ENCODE measurements around the gene PNO1.
"Not testable (repeated sequence)": the region's sequence is repeated elsewhere in the genome, so short reads cannot be mapped to it uniquely, and the experiment has no call there.

The PNO1 gene

DNA sequence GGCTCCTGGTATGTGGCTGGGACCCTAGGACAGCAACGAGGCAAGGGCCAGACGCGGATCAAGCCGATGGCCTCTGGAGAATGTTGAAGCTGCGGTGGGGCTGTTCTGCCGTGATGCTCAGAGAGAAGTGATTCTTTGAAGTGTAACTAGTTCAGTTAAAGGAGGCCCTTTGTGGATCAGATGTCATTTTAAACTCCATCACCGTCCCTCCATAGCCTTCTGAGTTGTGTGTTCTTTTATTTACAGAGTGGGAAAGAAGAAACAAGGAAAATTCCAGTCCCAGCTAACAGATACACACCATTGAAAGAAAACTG, 403 bp downstream of the PNO1 start:
- no peak for DNase-seq

DNA sequence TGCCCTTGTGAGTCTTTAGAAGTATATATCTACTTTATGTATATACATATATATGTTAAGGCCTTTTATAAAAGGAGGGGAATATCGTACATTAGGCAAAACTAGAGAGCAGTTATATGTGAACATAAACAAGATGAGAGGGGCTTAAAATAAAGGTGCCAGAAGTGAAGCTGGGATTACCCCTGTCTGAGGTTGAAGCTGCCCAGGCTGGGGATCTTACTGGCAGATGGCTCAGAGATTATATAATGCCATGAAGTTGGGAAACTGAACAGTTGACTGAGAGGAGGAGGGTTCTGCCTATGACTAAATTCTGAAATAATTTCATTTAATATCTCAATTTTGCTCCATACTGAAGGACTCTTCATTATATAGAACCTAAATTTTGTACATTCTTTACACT, 6.0 kb downstream of the PNO1 start:
- DNase-seq, result no peak

DNA sequence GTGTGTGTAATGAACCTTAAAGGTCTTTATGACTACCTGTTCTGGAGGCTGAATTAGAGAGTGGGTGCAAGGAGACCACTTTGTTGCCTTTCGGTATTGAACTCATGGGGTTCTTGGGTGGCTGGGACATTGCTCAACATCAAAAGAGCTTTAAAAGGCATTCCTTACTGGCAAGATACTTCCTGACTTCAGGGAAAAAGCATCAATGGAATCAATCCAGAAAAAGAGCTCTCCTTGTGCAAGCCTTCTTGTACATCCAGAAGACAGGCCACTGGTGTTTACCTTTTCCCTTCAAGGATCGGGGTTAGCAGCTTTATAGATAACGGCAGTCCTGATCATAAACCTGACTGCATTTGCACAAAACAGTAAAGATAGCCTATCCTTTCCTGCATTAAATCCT, 9.5 kb downstream of the PNO1 start:
- no peak for DNase-seq

DNA sequence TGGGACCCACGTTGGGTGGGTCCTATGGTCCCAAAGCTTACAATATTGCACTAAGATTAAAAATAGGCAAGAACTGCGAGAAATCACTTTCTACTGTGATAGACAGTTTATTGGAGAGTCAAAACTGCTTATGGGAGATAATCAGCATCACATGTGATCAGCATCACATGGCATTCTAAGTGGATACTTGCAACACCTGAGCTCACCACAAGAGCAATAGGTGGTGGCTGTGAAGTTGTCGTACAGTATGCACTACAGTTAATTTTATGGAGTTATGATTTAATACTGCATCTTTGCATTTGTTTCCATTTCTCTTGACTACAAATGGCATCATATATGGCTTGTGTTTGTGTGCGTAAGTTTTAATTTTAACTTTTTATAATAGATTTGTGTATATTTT, 11.6 kb downstream of the PNO1 start:
- no peak for DNase-seq

DNA sequence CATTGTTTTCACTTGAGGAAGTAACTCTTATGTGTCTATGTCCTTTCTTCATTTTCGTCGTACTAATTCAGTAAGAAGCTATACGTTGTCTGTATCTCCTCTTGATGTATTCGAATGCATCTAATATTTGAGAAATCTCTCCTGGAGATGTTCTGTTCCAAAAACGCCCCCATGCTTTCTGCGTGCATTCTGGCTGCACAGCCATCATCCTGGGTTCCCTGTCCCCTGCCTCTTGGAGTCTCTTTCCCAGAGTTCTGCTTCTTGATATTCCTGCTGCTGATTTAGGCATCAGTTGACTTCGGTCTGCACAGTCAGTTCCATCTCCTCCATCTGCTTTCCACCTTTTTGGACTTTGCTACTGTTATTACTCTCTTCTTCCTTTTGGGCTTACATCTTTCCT, 13.5 kb downstream of the PNO1 start:
- no peak for DNase-seq

DNA sequence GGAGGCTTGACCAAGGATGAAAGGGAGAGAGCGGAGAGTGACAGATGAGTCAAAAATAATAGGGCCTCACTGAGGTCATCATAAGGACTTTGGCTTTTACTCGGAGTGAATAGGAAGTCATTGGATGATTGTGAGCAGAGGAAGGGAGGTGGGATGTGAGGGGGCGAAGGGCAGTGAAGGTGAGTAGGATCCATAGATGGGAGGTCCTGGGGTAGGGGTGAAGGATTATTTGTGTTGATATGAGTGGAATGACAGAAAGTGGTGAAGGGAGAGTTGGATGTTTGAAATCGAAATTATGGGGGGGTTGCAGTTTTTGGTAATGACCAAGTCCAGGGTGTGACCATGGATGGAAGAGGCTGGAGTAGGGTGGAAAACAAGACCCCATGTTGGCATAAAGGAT, 14.0 kb downstream of the PNO1 start:
- no peak for DNase-seq

DNA sequence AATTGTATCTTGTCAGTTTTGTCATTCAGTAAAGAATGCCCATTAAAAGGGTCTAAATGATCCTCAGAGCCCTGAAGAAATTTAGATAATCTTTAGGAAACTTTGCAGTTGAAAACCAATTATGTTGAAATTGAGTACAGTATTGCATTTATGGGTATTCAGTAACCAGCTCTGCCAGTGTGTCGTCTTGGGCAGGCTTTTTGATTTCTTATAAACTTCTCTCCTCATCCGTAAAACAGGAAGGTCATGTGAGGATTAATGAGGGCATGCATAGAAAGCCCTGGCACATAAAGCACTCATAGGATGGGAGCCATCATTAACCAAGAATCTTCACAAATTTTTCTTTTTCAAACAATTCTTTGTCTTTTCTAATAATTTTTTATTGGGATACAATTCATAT, 14.8 kb downstream of the PNO1 start:
- DNase-seq, result no peak

DNA sequence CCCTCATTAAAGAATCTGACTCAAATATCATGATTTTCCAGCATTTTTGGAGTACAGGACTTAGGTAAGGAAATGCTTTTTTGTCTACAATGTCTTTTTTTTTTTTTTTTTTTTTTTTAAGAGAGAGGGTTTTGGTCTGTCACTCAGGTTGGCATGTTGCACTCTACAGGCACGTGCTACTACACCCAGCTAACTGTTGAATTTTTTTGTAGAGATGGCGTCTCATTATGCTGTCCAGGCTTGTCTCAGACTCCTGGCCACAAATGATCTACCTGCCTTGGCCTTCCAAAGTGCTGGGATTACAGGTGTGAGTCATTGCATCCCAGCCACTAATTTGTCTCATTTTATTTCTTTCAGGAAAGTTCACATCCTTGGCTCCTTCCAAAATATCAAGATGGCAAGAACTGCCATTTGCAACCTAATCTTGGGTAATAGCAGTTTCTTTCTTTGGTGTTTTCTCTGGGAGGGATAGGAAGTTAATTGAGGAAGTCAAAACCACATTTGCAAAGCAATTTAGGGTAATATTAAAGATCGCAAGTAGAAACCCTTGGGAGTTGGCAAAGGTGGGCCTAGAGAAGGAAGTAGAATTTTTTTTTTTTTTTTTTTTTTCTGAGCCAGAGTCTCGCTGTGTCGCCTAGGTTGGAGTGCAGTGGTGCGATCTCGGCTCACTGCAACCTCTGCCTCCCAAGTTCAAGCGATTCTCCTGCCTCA, 15.5 kb downstream of the PNO1 start:
- DNase-seq, result no peak

DNA sequence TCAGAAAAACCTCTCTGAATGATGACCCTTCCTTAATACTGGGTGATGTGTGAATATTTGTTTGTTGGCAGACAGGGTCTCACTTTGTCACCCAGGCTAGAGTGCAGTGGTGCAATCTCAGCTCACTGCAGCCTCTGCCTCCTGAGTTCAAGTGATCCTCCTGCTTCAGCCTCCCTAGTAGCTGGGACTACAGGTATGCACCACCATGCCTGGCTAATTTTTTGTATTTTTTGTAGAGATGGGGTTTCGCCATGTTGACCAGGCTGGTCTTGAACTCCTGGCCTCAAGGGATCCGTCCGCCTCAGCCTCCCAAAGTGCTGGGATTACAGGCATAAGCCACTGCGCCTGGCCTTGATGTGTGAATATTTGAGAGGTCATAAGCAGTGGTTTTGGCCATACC, 17.5 kb downstream of the PNO1 start:
- not testable (repeated sequence) for DNase-seq

DNA sequence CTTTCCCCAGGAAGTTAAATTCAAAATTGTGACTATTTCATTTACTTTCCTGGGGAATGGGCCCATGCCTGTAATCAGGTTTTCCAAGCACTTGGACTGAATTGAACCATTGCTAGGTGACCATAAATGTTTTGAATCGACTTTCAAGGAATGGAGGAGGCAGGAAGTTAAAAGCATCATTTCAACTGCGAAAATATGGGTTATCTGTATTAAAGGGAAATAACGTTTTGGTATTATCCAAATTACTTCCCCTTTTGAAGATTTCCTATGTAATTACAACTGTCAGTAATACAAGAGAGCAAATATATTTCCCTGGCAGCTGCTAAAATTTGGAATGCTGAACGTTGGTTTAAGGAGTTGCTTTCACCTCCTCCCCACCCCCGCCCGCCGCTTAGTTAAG, 19.0 kb downstream of the PNO1 start:
- no peak for DNase-seq

DNA sequence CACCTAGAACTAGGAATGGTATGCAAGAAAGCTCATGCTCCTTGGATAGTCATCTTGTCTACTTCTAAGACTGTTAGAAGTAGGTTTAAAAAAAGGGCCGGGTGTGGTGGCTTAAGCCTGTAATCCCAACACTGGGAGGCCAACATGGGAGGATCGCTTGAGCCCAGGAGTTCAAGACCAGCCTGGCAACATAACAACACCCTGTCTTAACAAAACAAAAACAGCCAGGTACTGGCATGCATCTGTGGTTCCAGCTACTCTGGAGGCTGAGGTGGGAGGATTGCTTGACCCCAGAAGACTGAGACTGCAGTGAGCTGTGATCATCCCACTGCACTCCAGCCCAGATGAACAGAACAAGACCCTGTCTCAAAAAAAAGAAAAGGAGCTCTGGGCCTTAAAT, 19.9 kb downstream of the PNO1 start:
- no peak for DNase-seq

DNA sequence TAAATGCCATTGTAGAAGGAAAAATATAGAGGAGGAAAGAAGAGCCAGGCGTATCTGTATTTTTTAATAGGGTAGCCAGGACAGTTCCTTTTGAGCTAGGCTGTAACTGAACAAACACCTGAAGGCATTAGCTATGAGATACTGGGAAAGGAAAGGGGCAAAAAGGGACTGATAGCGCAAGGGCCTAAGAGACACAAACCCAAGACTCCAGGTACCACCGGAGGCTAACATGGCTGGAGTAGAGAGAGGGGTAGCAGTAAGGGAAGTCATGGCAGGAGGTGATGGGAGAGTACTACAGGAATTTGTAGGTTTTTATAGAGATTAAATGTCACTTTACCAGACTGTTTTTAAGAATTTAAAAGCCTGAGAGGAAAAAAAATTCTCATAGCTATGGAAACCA, 20.7 kb downstream of the PNO1 start:
- DNase-seq, result no peak

DNA sequence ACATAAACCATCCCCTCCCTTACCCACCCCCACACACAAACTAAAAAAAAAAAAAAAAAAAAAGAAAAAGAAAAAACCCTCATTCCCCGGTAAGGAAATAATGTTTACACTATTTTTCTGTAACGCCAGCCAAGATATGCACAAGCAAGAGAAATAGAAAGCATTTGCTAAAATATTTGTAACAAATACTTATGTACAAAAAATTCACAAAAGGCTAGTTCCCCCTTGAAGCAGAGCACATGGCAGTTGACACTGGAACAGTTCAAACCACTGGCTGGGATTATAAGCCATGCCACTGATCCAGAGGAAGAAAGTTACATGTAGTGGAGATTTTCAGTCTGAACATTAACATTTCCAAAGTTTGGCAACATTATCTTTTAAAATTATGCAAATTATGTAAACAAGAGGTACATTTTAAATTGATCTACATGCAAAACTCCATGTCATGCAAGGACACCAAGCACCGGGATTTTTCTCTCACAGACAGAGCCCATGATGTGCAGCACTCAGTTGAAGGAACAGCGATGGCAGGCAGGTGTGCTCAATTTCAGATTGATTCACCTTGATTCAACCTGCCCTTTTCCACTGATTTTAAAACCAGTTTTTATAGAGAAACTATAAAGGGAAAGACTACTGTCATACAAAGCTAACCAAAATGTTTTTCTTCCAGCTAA, 21.4 kb downstream of the PNO1 start:
- no peak for DNase-seq

DNA sequence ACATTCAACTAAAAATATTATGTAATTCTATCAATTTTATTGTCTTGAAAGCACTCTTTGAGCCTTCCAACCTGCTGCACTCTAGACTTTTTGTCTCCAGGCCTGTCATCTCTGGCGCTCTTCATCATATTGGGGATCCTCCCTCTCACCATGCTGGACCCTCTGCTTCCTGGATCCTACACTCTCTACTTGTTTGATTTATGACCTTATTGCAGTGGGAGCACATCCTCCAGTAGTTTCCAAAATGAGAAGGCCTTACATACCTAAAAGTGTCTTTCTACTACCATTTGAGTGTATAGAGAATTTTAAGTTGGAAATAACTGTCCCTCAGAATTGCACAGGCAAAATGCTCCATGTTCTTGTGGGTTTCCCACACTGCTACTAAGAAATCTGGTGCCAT, 25.2 kb downstream of the PNO1 start:
- DNase-seq, result no peak

DNA sequence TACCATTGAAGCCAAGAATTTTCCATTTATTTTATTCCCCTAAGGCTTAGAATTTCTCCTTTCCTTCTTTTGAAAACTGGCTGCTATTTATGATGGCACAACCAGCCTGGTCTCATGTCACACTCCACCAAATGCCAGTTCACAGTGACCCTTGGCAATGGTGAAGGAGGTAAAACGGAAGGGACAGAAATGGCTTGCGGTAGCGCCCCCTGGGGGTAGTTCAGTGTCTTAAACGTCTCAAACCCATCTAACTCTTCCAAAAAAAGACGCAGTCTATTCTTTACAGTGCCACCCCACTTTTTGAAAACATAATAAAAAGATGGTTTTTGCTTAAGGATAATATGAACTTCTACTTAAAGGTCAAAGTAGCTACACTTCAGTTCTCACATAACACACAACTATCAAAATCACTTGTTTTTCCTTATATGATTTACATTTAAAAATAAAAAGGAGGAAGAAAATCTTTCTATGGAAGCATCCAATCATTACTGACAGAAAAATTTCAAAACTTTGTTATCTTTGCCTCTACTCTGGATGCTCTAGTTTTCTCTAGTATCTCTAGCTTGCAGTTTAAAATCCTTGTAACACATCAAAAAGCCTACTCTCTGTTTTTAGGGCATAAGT, 28.0 kb downstream of the PNO1 start:
- no peak for DNase-seq

DNA sequence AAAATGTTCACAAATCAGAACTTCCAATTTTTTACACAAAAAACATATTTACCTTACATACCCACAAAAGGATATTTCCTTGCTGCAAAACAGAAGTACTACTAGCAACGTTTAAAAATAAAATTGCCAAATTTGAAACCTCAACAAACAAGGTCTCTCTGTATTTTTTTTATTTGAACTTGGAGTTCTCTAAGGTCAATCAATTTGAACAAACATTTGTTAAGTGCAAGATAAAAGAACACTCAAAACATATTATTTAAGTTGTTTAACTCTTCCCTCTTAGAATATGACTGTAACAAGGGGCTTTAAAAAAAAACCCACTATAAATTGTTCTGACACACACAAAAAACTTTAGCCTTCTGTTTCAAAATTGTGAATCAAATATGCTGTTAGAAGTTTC, 29.6 kb downstream of the PNO1 start:
- DNase-seq, result no peak

DNA sequence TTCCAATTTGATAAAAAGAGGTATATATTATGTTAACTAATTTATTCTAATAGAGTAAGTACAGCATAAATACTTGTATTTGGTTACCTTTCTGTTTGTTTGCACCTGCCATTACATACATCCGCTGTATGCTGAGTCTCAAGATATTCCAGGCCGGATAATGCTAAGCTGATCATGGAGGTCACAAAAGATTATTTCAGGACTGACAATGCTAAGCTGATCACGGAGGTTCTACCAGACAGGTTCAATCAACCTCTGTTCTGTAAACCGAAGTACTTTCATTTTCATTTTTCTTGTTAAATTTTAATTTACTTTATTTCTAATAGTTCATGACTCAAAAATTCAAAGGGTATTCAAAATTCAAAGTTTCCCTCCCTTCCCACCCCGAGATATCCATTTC, 31.1 kb downstream of the PNO1 start:
- no peak for DNase-seq

DNA sequence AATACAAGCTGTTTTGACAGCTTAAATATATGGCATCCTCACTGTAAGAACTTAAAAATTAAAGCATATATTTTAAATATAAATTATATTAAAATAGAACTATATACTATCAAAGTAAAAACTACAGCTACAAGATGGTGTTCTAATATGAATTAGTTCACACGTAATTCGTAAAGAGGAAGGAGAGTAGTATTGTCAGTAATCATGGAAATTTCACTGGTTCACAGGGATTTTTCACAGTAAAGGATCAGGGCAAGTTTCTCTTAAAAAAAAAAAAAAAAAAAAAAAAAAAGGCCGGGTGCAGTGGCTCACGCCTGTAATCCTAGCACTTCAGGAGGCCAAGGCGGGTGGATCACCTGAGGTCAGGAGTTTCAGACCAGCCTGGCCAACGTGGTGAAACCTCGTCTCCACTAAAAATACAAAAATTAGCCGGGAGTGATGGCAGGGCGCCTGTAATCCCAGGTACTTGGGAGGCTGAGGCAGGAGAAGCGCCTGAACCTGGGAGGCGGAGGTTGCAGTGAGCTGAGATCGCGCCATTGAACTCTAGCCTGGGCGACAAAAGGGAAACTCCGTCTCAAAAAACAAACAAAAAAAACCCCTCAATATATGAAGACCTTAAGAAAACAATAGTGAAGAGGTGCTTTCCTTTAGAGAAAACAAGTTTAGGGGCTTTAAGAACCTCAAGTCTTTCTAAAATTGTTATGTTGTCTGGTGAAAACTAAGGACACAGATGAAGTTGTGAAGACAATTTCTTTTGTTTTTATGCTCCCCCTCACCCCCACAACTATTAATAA, 32.5 kb downstream of the PNO1 start:
- DNase-seq, result no peak

DNA sequence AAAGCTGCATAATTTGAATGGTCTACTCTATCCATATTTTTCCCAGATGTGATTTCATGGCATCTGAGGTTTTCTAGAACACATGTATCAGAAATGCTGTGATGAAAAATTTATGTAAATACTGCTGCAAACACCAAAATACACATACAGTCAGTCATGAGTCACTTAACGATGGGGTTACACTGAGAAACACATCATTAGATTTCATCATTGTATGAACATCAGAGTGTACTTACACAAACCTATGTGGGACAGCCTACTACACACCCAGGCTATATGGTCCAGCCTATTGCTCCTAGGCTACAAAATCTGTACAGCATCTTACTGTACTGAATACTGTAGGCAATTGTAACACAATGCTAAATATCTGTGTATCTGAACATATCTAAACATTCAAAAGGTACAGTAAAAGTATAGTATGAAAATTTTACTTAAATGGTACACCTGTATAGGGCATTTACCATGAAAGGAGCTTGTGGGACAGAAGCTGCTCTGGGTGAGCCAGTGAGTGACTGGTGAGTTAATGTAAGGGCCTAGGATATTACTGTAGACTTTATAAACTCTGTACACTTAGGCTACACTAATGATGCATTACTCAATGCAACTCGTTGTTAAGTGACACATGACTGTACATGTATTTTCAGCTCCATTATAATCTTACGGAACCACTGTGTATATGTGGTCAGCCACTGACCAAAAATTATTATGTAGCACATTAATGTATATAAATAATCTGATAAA, 33.5 kb downstream of the PNO1 start:
- no peak for DNase-seq

DNA sequence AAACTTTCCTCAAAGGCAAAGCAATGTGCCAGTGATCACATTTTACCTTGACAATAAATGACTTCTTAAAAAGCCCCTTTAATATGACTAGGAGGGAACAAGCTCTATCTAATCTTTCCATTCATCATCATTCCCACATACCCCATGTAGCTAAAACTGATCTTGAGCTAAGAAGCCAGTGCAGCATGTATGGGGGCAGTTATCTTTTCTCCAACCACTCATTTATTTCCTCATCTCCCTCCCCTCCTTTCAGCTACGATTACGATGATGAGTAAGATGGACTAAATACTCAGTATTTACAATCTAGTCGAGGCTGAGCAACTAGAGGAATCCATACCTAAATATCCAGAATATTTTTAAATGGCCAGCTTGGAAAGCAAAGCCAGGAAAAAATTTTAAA, 35.5 kb downstream of the PNO1 start:
- no peak for DNase-seq

DNA sequence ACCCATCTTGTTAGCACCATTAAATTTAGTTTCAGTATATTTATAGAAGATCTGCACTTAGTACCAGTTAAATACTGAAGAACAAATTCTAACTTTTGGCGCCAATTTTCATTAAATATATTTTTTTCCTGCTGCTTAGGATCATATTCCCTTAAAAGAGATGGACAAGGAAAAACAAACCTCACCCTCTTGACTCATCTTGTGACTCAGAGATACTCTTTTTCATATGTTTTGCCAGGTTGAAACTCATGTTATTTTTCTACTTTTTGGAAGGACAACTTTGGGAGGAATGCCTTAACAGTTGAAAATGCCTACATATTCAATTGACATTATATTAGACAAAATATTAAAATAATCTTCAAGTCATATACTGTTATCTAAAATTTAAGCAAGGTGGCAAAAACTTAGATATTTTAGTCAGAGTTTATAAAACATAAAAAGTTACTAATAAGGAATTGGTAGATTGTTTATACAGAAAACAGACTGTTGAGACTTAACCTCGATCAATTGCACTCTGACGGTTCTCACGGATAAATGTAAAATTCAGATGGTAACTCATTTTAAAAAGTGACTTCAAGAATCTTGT, 36.2 kb downstream of the PNO1 start:
- no peak for DNase-seq

DNA sequence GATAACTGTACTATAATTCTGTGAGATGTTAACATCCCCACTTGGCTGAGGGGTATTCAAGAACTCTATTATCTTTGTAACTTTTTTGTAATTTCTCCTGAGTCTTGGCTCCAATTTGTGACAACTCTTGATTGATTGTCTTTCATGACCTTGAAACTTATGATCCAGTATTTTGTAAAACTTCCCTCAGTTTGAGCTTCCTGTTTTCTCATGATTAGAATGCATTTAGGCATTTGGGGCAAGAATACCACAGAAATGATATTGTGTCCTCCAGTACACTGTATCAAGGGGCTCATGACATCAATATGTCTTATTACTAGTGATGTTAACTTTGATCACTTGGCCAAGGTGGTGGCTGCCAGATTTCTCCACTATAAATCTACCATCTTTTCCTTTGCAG, 37.4 kb downstream of the PNO1 start:
- DNase-seq, result no peak

All from NCI-H187 treated with DMSO at 0.1 percent for 48 hours (cell line).